Subcutaneous adipose tissue (tissue), 4 donors: Measurements from ENCODE around the gene MMP11. TPM values are rescaled to one million over a fixed set of nuclear protein-coding genes. Genes with fewer than 3 reads are reported as not detected.

ENCODE experiments used
- CTCF ChIP-seq: fragments of 450-650 bp; IDR thresholded peaks from one replicate; pipeline ENCODE4 v1.5.1; 2016; ENCODE audit warnings: low read depth, mild to moderate bottlenecking, control low read depth, antibody characterized with exemption, moderate library complexity
- total RNA-seq, 4 donors: library from RNA; depleted of rRNA; stranded (reverse); fragments of >200 nt; gene quantifications; one replicate each; pipeline ENCODE4 v1.1.0, GENCODE V29; 2016

MMP11 gene
- total RNA-seq, 4 donors from 2014 or later, result 2.1 to 2.8 (median 2.2) TPM

GRCh38 chr22:23763579-23763945 lies 9.1 kb upstream of the MMP11 start:
- no peak for TF ChIP-seq CTCF

GRCh38 chr22:23763954-23764353 lies 8.7 kb upstream of the MMP11 start:
- no peak for TF ChIP-seq CTCF

GRCh38 chr22:23764899-23765881 lies 7.5 kb upstream of the MMP11 start:
- no peak for TF ChIP-seq CTCF

- no peak for TF ChIP-seq CTCF
These were observed 5.4 kb upstream of the MMP11 start for GRCh38 chr22:23767303-23767672.

GRCh38 chr22:23767673-23768548 lies 4.7 kb upstream of the MMP11 start, which contains the start of gene CHCHD10:
Gene CHCHD10, minus strand, starts transcription at chr22:23767972. Its CDS starts 98 bp downstream, at chr22:23767874.
- no peak for TF ChIP-seq CTCF

DNA sequence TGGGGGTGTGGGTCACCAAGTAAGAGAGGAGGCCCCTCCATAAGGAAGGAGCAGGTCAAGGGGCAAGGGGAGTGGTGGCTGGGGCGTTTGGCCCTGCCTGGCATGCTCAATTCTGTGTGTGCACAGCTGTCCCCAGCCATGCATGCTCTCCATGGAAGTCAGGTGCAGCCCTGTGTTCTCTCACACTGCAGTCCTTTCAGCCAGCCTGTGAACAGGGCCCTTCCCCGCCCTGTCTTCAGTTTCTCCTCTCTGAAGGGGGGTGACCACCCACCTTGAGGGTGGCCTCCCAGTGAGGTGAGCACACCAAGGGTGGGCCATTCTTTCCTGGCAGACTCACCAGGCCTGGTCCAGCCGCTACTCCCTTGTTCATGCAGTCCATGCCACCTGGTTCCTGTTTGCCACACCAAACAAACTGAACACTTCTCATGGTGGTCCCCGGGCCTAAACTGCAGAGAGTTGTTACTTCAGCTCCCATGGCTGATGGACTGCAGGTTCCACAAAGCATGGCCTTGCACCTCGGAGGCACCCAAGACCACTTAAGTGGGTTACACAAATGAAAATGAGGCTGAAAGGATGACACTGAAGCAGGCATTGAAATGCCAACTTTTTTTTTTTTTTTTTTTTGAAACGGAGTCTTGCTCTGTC lies 3.2 kb upstream of the MMP11 start:
- TF ChIP-seq CTCF, result no peak
